ENCODE measurements around the gene PACSIN1. TPM values are rescaled to one million over a fixed set of nuclear protein-coding genes. Genes with fewer than 3 reads are reported as not detected.

The PACSIN1 gene
- total RNA-seq, 4 donors from 2014 or later, result 0.08 to 0.42 (median 0.10) TPM; not detected in 1

GRCh38 chr6:34570066-34570833 lies 104.4 kb downstream of the PACSIN1 start:
- intact Hi-C loops (cut with DNase I; ENCODE audit: low total_unique reads), result no loop called here
- no peak overlapping the region for H3K4me3 ChIP-seq (ENCODE audit: low read depth, poor library complexity, severe bottlenecking)
- TF ChIP-seq POLR2A (IDR thresholded peaks at IDR 0.05) (no peak), CTCF (IDR thresholded peaks at IDR 0.05) (no peak)
- no peak for DNase-seq (ENCODE audit: low spot score in 2 of 2)
- 60 to 72% methylated on average over 21 of the region's 21 CpGs for WGBS, 2 donors

GRCh38 chr6:34571388-34571787 lies 105.5 kb downstream of the PACSIN1 start:
- TF ChIP-seq POLR2A (IDR thresholded peaks at IDR 0.05) (no peak), CTCF (IDR thresholded peaks at IDR 0.05) (no peak)
- H3K4me3 ChIP-seq (ENCODE audit: low read depth, poor library complexity, severe bottlenecking), result no peak overlapping the region
- no peak for DNase-seq (ENCODE audit: low spot score in 2 of 2)
- intact Hi-C loops (cut with DNase I; ENCODE audit: low total_unique reads), result no loop called here
- 66 to 75% methylated on average over 9 of the region's 9 CpGs for WGBS, 2 donors

- no peak overlapping the region for H3K4me3 ChIP-seq (ENCODE audit: low read depth, poor library complexity, severe bottlenecking)
- WGBS, 2 donors, result 71 to 81% methylated on average over 12 to 16 of the region's 16 CpGs
- intact Hi-C loops (cut with DNase I; ENCODE audit: low total_unique reads), result no loop called here
- DNase-seq (ENCODE audit: low spot score in 2 of 2), result no peak
- TF ChIP-seq CTCF (IDR thresholded peaks at IDR 0.05) (no peak), POLR2A (IDR thresholded peaks at IDR 0.05) (no peak)
These were observed 106.1 kb downstream of the PACSIN1 start for GRCh38 chr6:34572021-34572420.

GRCh38 chr6:34572585-34572984 lies 106.7 kb downstream of the PACSIN1 start:
- WGBS, 2 donors, result 85 to 90% methylated on average over 6 of the region's 6 CpGs
- DNase-seq (ENCODE audit: low spot score in 2 of 2), result no peak
- no peak overlapping the region for H3K4me3 ChIP-seq (ENCODE audit: low read depth, poor library complexity, severe bottlenecking)
- no peak for TF ChIP-seq POLR2A (IDR thresholded peaks at IDR 0.05)
- TF ChIP-seq CTCF (IDR thresholded peaks at IDR 0.05), result no peak
- intact Hi-C loops (cut with DNase I; ENCODE audit: low total_unique reads), result no loop called here

GRCh38 chr6:34573567-34574183 lies 107.8 kb downstream of the PACSIN1 start:
- WGBS, 2 donors, result 56 to 69% methylated on average over 8 of the region's 8 CpGs

More at GRCh38 chr6:34573567-34574183, 107.8 kb downstream of the PACSIN1 start:
- intact Hi-C loops (cut with DNase I; ENCODE audit: low total_unique reads), result no loop called here
- no peak for TF ChIP-seq POLR2A (IDR thresholded peaks at IDR 0.05)
- no peak for TF ChIP-seq CTCF (IDR thresholded peaks at IDR 0.05)
- H3K4me3 ChIP-seq (ENCODE audit: low read depth, poor library complexity, severe bottlenecking), result no peak overlapping the region
- DNase-seq (ENCODE audit: low spot score in 2 of 2), result no peak
